ENCODE results near the gene DENND2A. TPM values are rescaled to one million over a fixed set of nuclear protein-coding genes. Genes with fewer than 3 reads are reported as not detected.

Gene DENND2A
- total RNA-seq, 4 donors from 2014 or later, result 0.73 to 2.6 (median 1.6) TPM

DNA sequence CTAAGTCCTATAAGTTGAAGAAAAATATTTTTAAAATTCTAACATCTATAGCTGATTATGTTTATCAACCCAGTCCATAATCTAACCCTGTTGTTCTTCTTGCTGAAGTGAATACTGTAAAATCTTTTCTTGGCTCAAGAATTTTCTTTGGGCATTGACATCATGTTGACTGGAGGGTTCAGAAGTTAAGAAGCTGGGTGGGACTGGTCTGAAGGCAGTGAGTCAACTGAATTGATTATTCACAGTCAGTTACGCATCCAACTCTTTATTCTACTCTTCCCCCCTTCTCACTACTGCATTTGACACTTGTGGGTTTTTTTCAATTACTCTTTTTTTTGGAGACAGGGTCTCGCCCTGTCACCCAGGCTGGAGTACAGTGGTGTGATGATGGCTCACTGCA, 31.0 kb downstream of the DENND2A start:
- Histone ChIP-seq H3K36me3 (no peaks in the 10 kb centered on the region), H3K27ac (peak overlapping the region in 2 of 4 donors; percentile 43 to 56), H3K4me3 (no peak overlapping the region), H3K27me3 (no peaks in the 10 kb centered on the region), H3K4me1 (peaks cover 6 to 14% of the 10 kb centered on the region in 2 donors), H3K9me3 (no peaks in the 10 kb centered on the region)
- in situ Hi-C loops (cut with MboI; ENCODE audit: low sequenced_read_pairs in 4 of 4), result no loop called here
- no peak for TF ChIP-seq POLR2A (IDR thresholded peaks at IDR 0.05)
- TF ChIP-seq, protein P1, sequence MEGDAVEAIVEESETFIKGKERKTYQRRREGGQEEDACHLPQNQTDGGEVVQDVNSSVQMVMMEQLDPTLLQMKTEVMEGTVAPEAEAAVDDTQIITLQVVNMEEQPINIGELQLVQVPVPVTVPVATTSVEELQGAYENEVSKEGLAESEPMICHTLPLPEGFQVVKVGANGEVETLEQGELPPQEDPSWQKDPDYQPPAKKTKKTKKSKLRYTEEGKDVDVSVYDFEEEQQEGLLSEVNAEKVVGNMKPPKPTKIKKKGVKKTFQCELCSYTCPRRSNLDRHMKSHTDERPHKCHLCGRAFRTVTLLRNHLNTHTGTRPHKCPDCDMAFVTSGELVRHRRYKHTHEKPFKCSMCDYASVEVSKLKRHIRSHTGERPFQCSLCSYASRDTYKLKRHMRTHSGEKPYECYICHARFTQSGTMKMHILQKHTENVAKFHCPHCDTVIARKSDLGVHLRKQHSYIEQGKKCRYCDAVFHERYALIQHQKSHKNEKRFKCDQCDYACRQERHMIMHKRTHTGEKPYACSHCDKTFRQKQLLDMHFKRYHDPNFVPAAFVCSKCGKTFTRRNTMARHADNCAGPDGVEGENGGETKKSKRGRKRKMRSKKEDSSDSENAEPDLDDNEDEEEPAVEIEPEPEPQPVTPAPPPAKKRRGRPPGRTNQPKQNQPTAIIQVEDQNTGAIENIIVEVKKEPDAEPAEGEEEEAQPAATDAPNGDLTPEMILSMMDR (IDR thresholded peaks at IDR 0.05 in 4 of 5, conservative IDR thresholded peaks at IDR 0.05 in 1 of 5), result no peak
- ATAC-seq, result no peak
- DNase-seq, result no peak
- intact Hi-C loops (cut with DNase I; ENCODE audit: low total_unique reads), result no loop called here

DNA sequence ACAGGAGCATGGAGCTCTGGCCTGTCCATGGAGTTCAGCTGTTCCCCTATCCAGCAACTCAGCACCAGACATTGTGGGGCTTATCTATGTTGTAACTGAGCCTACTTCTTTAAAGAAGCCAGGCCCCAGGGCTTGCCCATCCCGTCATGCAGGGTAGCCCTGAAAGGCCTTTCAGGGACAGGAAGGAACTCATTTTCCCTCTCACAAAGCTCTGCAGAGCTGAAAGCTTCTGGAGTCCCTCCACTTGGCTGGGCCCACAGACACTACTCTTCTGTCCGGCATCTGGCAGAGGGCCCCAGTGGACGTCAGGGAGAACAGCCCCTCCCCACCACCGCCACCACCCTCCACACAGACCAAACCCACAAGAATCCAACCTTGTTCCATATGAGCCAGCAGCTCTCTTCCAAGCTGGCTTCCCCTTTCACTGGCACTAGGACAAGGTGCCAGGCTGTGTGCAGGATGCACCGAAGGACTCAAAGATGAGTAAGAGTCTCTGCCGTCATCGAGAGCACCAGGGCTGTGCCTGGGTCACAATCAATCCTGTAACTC, 33.1 kb downstream of the DENND2A start:
- H3K27ac ChIP-seq, result peak overlapping the region; percentile 2 to 46 (median 42)
- peak; percentile 57 to 68 for ATAC-seq
- DNase-seq, result peak; percentile 23 to 49

DNA sequence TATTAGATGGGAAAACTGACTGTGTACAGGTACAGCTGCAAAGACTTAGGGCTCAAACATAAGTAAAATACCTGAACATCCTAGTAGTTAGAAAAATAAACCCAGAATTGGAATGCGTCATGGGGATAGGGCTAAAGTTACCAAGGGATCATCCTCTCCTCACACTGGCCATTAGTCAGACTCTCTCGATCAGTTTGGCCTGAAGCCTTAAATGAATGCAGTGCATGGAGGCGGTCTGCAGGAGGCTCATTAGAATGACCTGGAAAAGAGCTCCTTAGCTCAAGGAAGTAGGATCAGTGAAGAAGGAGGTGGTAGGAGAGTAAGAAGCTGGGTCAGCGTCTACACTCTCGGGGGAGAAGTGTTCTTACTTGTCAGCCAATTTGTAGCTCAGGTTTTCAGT, 35.3 kb downstream of the DENND2A start:
- TF ChIP-seq POLR2A (IDR thresholded peaks at IDR 0.05), result no peak
- TF ChIP-seq, protein P1 (IDR thresholded peaks at IDR 0.05 in 4 of 5, conservative IDR thresholded peaks at IDR 0.05 in 1 of 5), result no peak
- Histone ChIP-seq H3K4me3 (no peak overlapping the region), H3K27me3 (no peaks in the 10 kb centered on the region), H3K36me3 (no peaks in the 10 kb centered on the region), H3K9me3 (no peaks in the 10 kb centered on the region), H3K4me1 (peaks cover 6 to 14% of the 10 kb centered on the region in 2 donors), H3K27ac (no peak overlapping the region)
- in situ Hi-C loops (cut with MboI; ENCODE audit: low sequenced_read_pairs in 4 of 4), result no loop called here
- DNase-seq (no peak), ATAC-seq (no peak)
- intact Hi-C loops (cut with DNase I; ENCODE audit: low total_unique reads), result no loop called here

More for the DNA sequence above, 33.1 kb downstream of the DENND2A start:
- no peaks in the 10 kb centered on the region for H3K27me3 ChIP-seq
- in situ Hi-C loops (cut with MboI; ENCODE audit: low sequenced_read_pairs in 4 of 4) (no loop called here), intact Hi-C loops (cut with DNase I; ENCODE audit: low total_unique reads) (no loop called here)
- no peaks in the 10 kb centered on the region for H3K9me3 ChIP-seq
- H3K4me3 ChIP-seq, result no peak overlapping the region
- TF ChIP-seq, protein P1 (IDR thresholded peaks at IDR 0.05 in 4 of 5, conservative IDR thresholded peaks at IDR 0.05 in 1 of 5), result no peak
- no peak for TF ChIP-seq POLR2A (IDR thresholded peaks at IDR 0.05)
- no peaks in the 10 kb centered on the region for H3K36me3 ChIP-seq
- peaks cover 6 to 14% of the 10 kb centered on the region in 2 donors for H3K4me1 ChIP-seq

DNA sequence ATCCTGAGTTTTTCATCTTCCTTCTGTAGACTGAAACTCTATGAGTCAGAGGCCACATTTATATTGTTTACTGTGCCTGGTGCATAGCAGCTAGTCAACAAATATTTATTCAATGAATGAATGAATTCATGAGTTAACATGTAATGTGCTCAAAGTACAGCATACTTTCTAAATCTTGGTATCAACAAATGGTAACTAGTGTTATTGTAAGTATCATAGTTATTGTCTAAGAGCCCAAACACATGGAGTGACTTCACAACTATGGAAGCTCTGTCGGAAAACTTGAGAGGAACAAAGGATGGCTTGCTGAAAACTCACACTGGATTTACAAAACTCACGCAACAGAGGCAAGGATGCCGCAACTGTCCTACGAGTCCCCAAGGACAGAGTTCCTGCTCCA, 35.9 kb downstream of the DENND2A start:
- H3K36me3 ChIP-seq, result no peaks in the 10 kb centered on the region
- ATAC-seq (no peak), DNase-seq (no peak)
- no peaks in the 10 kb centered on the region for H3K9me3 ChIP-seq
- TF ChIP-seq, protein P1 (IDR thresholded peaks at IDR 0.05 in 4 of 5, conservative IDR thresholded peaks at IDR 0.05 in 1 of 5), result no peak
- TF ChIP-seq POLR2A (IDR thresholded peaks at IDR 0.05), result no peak
- H3K4me1 ChIP-seq, result peaks cover 6 to 14% of the 10 kb centered on the region in 2 donors
- in situ Hi-C loops (cut with MboI; ENCODE audit: low sequenced_read_pairs in 4 of 4), result no loop called here
- H3K27me3 ChIP-seq, result no peaks in the 10 kb centered on the region
- intact Hi-C loops (cut with DNase I; ENCODE audit: low total_unique reads), result no loop called here
- H3K27ac ChIP-seq, result no peak overlapping the region
- no peak overlapping the region for H3K4me3 ChIP-seq

DNA sequence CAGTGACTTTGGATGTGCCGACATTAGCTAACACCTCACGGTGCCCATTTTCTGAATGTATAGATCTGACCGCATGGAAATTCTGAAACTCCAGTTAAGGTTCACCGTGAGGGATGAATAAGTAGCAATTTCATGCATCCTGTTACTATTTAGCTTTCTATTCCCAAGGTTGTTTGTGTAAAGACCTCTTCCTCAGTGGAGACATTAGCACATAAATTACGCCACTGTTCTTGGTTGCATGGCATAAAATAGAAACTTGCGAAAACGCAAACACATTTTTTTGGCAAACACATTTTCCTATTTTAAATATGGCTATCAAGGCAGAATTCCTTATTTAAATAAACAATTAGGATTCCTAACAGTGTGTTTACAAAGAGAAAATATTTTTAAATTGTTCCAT, 36.5 kb downstream of the DENND2A start:
- intact Hi-C loops (cut with DNase I; ENCODE audit: low total_unique reads), result no loop called here
- H3K27me3 ChIP-seq, result no peaks in the 10 kb centered on the region
- H3K4me3 ChIP-seq, result no peak overlapping the region
- H3K9me3 ChIP-seq, result no peaks in the 10 kb centered on the region
- H3K36me3 ChIP-seq, result no peaks in the 10 kb centered on the region
- in situ Hi-C loops (cut with MboI; ENCODE audit: low sequenced_read_pairs in 4 of 4), result no loop called here
- DNase-seq (no peak), ATAC-seq (no peak)
- TF ChIP-seq, protein P1 (IDR thresholded peaks at IDR 0.05 in 4 of 5, conservative IDR thresholded peaks at IDR 0.05 in 1 of 5), result no peak
- no peak for TF ChIP-seq POLR2A (IDR thresholded peaks at IDR 0.05)
- H3K27ac ChIP-seq, result no peak overlapping the region
- peaks cover 6 to 14% of the 10 kb centered on the region in 2 donors for H3K4me1 ChIP-seq
